ENCODE results near the gene ABCB7.
"Not testable (repeated sequence)": the region's sequence is repeated elsewhere in the genome, so short reads cannot be mapped to it uniquely, and the experiment has no call there.

The ABCB7 gene

GRCh38 chrX:75045369-75045768 is 110.7 kb downstream of the ABCB7 start:
- H3K27ac ChIP-seq: no peak overlapping the region
- no peak for TF ChIP-seq CTCF (conservative IDR thresholded peaks at IDR 0.05)

GRCh38 chrX:75044142-75044541 is 111.9 kb downstream of the ABCB7 start:
- H3K27ac ChIP-seq: not testable (repeated sequence)

GRCh38 chrX:75038925-75039324 is 117.2 kb downstream of the ABCB7 start:
- TF ChIP-seq CTCF (conservative IDR thresholded peaks at IDR 0.05): no peak
- no peak overlapping the region for H3K27ac ChIP-seq
